Activated B cell treated with CpG ODN at 0.5 μM for 24 hours (primary cell): Measurements from ENCODE around the gene OVCA2. TPM values are rescaled to one million over a fixed set of nuclear protein-coding genes. Genes with fewer than 3 reads are reported as not detected.

ENCODE experiments used
- ATAC-seq: fragments of 200-7000 bp; cut with Tn5 transposase; one replicate; pipeline ENCODE4 v1.10.0; 2021; ENCODE audit warnings: low read depth, mild to moderate bottlenecking, moderate library complexity
- CTCF ChIA-PET: fragments of 350-600 bp; sonication (Branson Sonifier 250); formaldehyde crosslinking; loops from one replicate; lab custom pipeline; 2021; ENCODE audit warnings: antibody characterized with exemption; lab: Charles Lee
- POLR2A ChIA-PET: fragments of 350-600 bp; sonication (Branson Sonifier 250); formaldehyde crosslinking; loops from one replicate; lab custom pipeline; 2021; ENCODE audit warnings: antibody characterized with exemption; lab: Charles Lee
- DNase-seq: peaks from one replicate; pipeline ENCODE4 v3.0.0; 2022
- H3K27ac Mint-ChIP-seq: one replicate; pipeline ENCODE4 v1.8.0; 2020; ENCODE audit warnings: mixed read lengths
- H3K27me3 Mint-ChIP-seq: one replicate; pipeline ENCODE4 v1.8.0; 2021; ENCODE audit warnings: mixed read lengths
- H3K36me3 Mint-ChIP-seq: one replicate; pipeline ENCODE4 v1.8.0; 2021; ENCODE audit warnings: low read depth, mixed read lengths
- H3K4me1 Mint-ChIP-seq: one replicate; pipeline ENCODE4 v1.8.0; 2021; ENCODE audit warnings: mixed read lengths
- H3K4me3 Mint-ChIP-seq: one replicate; pipeline ENCODE4 v1.8.0; 2020; ENCODE audit warnings: mild to moderate bottlenecking, mixed read lengths
- H3K9me3 Mint-ChIP-seq: one replicate; pipeline ENCODE4 v1.8.0; 2020; ENCODE audit warnings: mixed read lengths
- CTCF ChIP-seq: fragments of 200-600 bp; IDR thresholded peaks from one replicate; pipeline ENCODE4 v1.8.0; 2022; ENCODE audit warnings: antibody characterized with exemption, mild to moderate bottlenecking
- intact Hi-C: fragments of 100-400 bp; cut with micrococcal nuclease; formaldehyde crosslinking; loops from one replicate; pipeline ENCODE4 v1.15.1; 2024
- total RNA-seq: library from RNA; stranded (reverse); gene quantifications from 2 replicates; pipeline ENCODE4 v1.2.3, GENCODE V29; 2022

OVCA2 gene
- total RNA-seq, 1 donor from 2014 or later: 29.4 TPM

DNA sequence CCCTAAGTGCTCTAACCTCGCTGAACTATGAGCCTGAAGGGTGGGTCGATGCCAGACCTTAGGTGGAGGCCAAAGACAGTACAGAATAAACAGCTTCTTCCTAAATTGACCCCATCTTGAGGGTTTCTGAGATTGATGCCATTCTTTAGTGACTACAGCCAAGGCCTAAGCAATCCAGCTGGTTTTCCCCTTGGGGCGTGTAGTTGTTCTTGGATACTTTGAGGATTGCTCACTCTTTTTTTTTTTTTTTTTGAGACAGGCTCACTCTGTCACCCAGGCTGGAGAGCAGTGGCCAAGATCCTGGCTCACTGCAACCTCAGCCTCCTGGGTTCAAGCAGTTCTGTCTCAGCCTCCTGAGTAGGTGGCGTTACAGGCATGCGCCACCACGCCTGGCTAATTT, 2.0 kb downstream of the OVCA2 start:
- ChIA-PET CTCF (interaction anchor here (0.5 to 1.2 kb wide), 3 partner anchors 171 to 374 kb away, joined by 3 to 4 read pairs (median 4); no protein-coding TSS in a partner anchor), POLR2A (interaction anchor here (0.6 to 0.9 kb wide), 3 partner anchors 11 to 275 kb away, joined by 3 to 6 read pairs (median 4); no protein-coding TSS in a partner anchor)
- peaks cover 3% of the 10 kb centered on the region for H3K27me3 Mint-ChIP-seq
- no peak for ATAC-seq
- H3K27ac Mint-ChIP-seq: peak overlapping the region; percentile 87
- DNase-seq: no peak
- H3K36me3 Mint-ChIP-seq: peaks cover 25% of the 10 kb centered on the region
- intact Hi-C loops: loop anchor here (5.0 kb wide), 3 partner anchors 136 to 376 kb away; no protein-coding TSS in a partner anchor
- H3K4me3 Mint-ChIP-seq: peak overlapping the region; percentile 11
- H3K9me3 Mint-ChIP-seq: no peaks in the 10 kb centered on the region
- peaks cover 27% of the 10 kb centered on the region for H3K4me1 Mint-ChIP-seq
- TF ChIP-seq CTCF: no peak

DNA sequence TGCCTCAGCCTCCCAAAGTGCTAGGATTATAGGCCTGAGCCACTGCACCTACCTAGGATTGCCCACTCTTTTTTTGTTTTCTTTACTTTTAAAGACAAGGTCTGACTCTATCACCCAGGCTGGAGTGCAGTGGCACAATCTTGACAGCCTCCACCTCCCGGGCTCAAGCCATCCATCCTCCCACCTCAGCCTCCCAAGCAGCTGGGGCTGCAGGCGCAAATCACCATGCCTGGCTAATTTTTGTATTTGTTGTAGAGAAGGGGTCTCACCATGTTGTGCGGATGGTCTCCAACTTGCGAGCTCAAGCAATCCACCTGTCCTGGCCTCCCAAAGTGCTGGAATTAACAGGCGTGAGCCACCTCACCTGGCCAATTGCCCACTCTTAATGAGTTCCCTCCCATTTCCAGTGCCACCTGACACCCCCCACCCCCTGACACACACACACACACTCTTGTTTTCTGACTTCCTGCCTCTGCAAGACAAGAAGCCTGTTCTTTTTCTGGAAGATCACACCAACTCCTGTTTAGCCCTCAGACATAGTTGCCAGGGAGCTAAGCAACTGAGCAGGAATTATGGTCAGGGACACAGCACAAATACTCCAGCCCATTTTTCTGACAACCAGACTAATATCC, 2.6 kb downstream of the OVCA2 start:
- no peak for DNase-seq
- ChIA-PET CTCF (interaction anchor here (0.5 to 1.2 kb wide), 3 partner anchors 170 to 375 kb away, joined by 3 to 4 read pairs (median 4); no protein-coding TSS in a partner anchor), POLR2A (interaction anchor here (0.6 to 0.9 kb wide), 3 partner anchors 10 to 467 kb away, joined by 3 to 12 read pairs (median 4); partner anchors contain the start of gene METTL16)
- Mint-ChIP-seq H3K27ac (no peak overlapping the region), H3K9me3 (no peaks in the 10 kb centered on the region), H3K4me3 (no peak overlapping the region), H3K27me3 (peaks cover 3% of the 10 kb centered on the region), H3K4me1 (peaks cover 33% of the 10 kb centered on the region), H3K36me3 (peaks cover 25% of the 10 kb centered on the region)
- intact Hi-C loops: loop anchor here (5.0 kb wide), 3 partner anchors 137 to 377 kb away; no protein-coding TSS in a partner anchor
- no peak for ATAC-seq
- no peak for TF ChIP-seq CTCF

DNA sequence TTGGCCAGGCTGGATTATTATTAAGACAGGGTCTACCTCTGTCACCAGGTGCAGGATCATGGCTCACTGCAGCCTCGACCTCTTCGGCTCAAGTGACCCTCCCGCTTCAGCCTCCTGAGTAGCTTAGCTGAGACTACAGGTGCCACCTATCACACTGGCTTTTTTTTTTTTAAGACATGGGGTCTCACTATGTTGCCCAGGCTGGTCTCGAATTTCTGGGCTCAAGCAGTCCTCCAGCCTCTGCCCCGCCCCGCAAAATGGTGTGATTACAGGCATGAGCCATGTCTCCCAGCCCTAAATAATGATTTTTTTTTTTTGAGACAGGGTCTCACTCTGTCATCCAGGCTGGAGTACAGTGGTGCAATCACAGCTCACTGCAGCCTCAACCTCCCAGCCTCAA, 5.8 kb downstream of the OVCA2 start:
- ChIA-PET POLR2A (no interaction called here), CTCF (interaction anchor here (2.0 kb wide), 1 partner anchor 197 kb away, joined by 6 read pairs; no protein-coding TSS in a partner anchor)
- Mint-ChIP-seq H3K27me3 (peaks cover 10% of the 10 kb centered on the region), H3K27ac (no peak overlapping the region), H3K9me3 (no peaks in the 10 kb centered on the region), H3K4me1 (peaks cover 28% of the 10 kb centered on the region), H3K36me3 (peaks cover 18% of the 10 kb centered on the region), H3K4me3 (no peak overlapping the region)
- DNase-seq (no peak), ATAC-seq (no peak)
- no peak for TF ChIP-seq CTCF
- intact Hi-C loops: no loop called here

DNA sequence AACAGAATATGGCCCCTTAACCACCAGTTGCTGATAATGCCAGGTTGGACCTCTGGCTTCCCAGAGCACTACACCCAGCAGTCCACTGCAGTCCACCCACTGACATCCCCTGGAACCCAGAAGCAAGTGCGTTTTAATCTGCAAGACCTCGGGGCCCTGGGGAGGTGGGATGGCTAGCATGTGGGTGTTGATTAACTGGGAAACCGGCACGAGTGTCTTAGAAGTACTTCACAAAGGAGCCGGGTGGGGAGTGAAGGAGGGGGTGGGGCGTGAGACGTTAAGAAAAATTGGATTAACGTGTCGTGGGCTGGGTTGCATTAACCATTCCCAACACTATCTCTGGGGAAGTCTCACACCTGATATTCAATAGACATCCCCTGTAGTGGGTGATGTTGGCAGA, 7.0 kb downstream of the OVCA2 start:
- CTCF ChIA-PET: interaction anchor here (2.0 kb wide), 1 partner anchor 196 kb away, joined by 6 read pairs; no protein-coding TSS in a partner anchor
- intact Hi-C loops: loop anchor here (1.0 kb wide), 1 partner anchor 19 kb away; the partner anchor contains the start of gene DPH1
- POLR2A ChIA-PET: interaction anchor here (0.6 to 1.3 kb wide), 2 partner anchors 10 to 187 kb away, joined by 3 to 4 read pairs; no protein-coding TSS in a partner anchor
- peak overlapping the region; percentile 72 for H3K4me3 Mint-ChIP-seq
- H3K36me3 Mint-ChIP-seq: peaks cover 7% of the 10 kb centered on the region
- no peak for TF ChIP-seq CTCF
- peaks cover 24% of the 10 kb centered on the region for H3K4me1 Mint-ChIP-seq
- DNase-seq: no peak
- H3K27me3 Mint-ChIP-seq: peaks cover 15% of the 10 kb centered on the region
- no peak overlapping the region for H3K27ac Mint-ChIP-seq
- ATAC-seq: no peak
- H3K9me3 Mint-ChIP-seq: no peaks in the 10 kb centered on the region
